Endothelial cell (in vitro differentiated cells): ENCODE measurements around the gene AGTPBP1. TPM values are rescaled to one million over a fixed set of nuclear protein-coding genes. Genes with fewer than 3 reads are reported as not detected.

ENCODE experiments used
- DNase-seq: peaks from one replicate; pipeline ENCODE4 v3.0.0; 2021; ENCODE audit warnings: low spot score
- H3K27ac Mint-ChIP-seq: one replicate; pipeline ENCODE4 v1.8.0; 2021; ENCODE audit warnings: mixed read lengths, inconsistent platforms; ENCODE audit not compliant: unreplicated experiment
- H3K27me3 Mint-ChIP-seq: one replicate; pipeline ENCODE4 v1.8.0; 2021; ENCODE audit warnings: mild to moderate bottlenecking, moderate library complexity, mixed read lengths, inconsistent platforms; ENCODE audit not compliant: unreplicated experiment
- H3K36me3 Mint-ChIP-seq: one replicate; pipeline ENCODE4 v1.8.0; 2021; ENCODE audit warnings: mild to moderate bottlenecking, low read depth, mixed read lengths, inconsistent platforms; ENCODE audit not compliant: unreplicated experiment
- H3K4me1 Mint-ChIP-seq: one replicate; pipeline ENCODE4 v1.8.0; 2021; ENCODE audit warnings: mild to moderate bottlenecking, mixed read lengths, inconsistent platforms; ENCODE audit not compliant: unreplicated experiment
- H3K4me3 Mint-ChIP-seq: one replicate; pipeline ENCODE4 v1.8.0; 2021; ENCODE audit warnings: mild to moderate bottlenecking, mixed read lengths, inconsistent platforms; ENCODE audit not compliant: unreplicated experiment
- H3K9me3 Mint-ChIP-seq: one replicate; pipeline ENCODE4 v1.8.0; 2021; ENCODE audit warnings: mixed read lengths, inconsistent platforms; ENCODE audit not compliant: unreplicated experiment
- total RNA-seq: library from RNA; stranded (reverse); fragmentation: NEBNext Ultra II Directional; extraction: Animal tissue kit (Norgen Biotek cat#: 25700); gene quantifications from one replicate; pipeline ENCODE4 v1.2.1, GENCODE V29; 2021; ENCODE audit not compliant: unreplicated experiment
- TF ChIP-seq, protein P1 (sequence below): fragments of 200-600 bp; sonication (generic); IDR thresholded peaks from one replicate; pipeline ENCODE4 v1.5.0; 2021; ENCODE audit warnings: antibody characterized with exemption; ENCODE audit not compliant: unreplicated experiment

AGTPBP1 gene
- total RNA-seq, 1 donor from 2014 or later: 48.9 TPM

DNA sequence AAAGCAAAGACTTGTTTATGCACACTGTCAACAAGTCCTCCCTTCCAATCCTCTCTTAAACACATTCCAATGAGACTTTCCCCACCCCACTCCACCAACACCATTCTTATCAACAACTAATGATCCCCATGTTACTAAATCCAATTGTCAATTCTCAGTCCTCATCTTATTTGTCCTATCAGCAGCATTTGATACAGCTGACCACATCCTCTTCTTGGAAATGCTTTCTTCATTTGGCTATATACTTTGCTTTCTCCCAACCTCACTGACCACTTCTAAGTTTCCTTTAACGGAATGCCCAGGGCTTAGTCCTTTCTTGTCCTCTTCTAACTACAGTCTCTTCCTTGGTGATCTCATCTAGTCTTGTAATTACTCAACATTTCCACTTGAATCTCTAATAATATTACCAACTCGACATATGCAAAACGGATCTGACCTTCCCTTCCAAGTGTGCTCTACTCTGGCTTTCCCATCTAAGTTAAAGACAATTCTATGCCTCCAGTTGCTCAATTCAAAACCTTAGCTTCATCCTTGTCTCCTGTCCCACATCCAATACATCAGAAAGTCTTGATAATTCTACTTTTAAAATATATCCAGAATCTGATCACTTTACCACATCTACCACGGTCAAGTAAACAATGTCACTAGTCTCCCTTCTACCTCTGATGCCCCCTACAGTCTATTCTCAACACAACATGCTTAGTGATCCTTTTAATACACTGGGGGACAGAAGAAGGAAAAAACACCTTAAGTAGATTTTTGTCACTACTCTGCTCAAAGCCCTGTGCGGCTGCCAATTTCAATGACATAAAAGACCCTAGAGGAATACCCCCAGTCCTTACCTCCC, 25.5 kb downstream of the AGTPBP1 start:
- TF ChIP-seq, protein P1, sequence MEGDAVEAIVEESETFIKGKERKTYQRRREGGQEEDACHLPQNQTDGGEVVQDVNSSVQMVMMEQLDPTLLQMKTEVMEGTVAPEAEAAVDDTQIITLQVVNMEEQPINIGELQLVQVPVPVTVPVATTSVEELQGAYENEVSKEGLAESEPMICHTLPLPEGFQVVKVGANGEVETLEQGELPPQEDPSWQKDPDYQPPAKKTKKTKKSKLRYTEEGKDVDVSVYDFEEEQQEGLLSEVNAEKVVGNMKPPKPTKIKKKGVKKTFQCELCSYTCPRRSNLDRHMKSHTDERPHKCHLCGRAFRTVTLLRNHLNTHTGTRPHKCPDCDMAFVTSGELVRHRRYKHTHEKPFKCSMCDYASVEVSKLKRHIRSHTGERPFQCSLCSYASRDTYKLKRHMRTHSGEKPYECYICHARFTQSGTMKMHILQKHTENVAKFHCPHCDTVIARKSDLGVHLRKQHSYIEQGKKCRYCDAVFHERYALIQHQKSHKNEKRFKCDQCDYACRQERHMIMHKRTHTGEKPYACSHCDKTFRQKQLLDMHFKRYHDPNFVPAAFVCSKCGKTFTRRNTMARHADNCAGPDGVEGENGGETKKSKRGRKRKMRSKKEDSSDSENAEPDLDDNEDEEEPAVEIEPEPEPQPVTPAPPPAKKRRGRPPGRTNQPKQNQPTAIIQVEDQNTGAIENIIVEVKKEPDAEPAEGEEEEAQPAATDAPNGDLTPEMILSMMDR: peak; percentile 21
- H3K9me3 Mint-ChIP-seq: no peaks in the 10 kb centered on the region
- no peak for DNase-seq
- H3K4me3 Mint-ChIP-seq: no peak overlapping the region
- peaks cover 5% of the 10 kb centered on the region for H3K27me3 Mint-ChIP-seq
- no peak overlapping the region for H3K27ac Mint-ChIP-seq
- H3K36me3 Mint-ChIP-seq: peaks cover 6% of the 10 kb centered on the region
- peaks cover 14% of the 10 kb centered on the region for H3K4me1 Mint-ChIP-seq

DNA sequence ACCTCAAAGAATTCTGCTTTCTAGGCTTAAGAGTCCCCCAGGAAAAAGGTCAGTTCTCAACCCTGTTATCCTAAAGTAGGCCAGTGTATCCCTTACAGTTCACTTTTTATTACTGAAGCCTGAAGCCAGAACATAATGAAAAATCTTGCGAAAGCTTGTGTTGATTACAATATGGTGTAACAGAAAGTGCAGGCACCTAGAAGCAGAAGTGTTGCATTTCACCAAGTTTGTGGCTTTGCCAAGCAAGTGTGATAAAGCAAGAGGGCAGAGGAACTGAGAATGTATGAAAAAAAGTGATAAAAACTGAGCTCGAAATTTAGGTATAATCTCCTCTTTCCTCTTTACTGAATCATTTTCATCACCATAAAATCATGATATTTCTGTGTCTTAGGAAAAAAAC, 26.2 kb downstream of the AGTPBP1 start:
- Mint-ChIP-seq H3K9me3 (no peaks in the 10 kb centered on the region), H3K27me3 (peaks cover 5% of the 10 kb centered on the region), H3K4me1 (peaks cover 14% of the 10 kb centered on the region), H3K27ac (no peak overlapping the region), H3K4me3 (no peak overlapping the region), H3K36me3 (peaks cover 6% of the 10 kb centered on the region)
- no peak for DNase-seq
- TF ChIP-seq, protein P1: no peak

DNA sequence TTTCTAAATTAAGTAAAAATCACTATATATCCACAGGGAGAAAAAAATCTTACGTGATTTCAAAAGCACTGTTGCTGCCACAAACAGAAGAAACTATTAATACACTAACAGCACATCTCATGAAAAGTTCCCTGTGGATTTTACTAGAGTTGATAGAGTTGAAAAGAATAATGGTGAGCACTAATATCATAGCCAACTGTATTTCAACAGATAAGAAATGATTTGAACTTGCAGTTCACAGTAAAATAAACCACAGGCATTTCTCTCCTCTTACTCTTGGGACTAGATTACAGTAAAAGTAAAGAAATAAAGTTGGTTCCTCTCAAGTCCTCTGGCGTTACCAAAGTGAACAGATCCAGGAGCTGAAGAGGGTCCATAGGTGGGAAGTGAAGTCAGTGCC, 27.9 kb downstream of the AGTPBP1 start:
- H3K27ac Mint-ChIP-seq: no peak overlapping the region

DNA sequence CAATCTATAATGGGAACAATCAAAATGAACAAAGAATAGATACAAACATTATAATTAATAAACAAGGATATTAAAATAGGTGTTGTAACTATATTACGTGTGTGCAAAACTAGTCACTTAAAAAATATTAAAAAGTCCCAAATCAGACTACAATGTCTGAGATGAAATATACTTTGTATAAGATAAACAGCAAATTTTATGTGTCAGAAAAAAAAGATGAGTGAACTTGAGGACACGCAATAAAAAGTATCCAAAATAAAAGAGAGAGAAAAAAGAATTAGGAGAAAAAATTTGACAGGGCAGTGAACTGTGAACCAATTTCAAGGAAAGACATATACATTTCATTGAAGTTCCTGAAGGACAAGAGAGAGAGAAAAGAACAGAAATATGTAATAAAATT, 37.0 kb downstream of the AGTPBP1 start:
- DNase-seq: no peak
- Mint-ChIP-seq H3K4me1 (no peaks in the 10 kb centered on the region), H3K27ac (no peak overlapping the region), H3K27me3 (no peaks in the 10 kb centered on the region), H3K9me3 (no peaks in the 10 kb centered on the region), H3K4me3 (no peak overlapping the region), H3K36me3 (peaks cover 4% of the 10 kb centered on the region)
- TF ChIP-seq, protein P1: no peak

More for the DNA sequence above, 27.9 kb downstream of the AGTPBP1 start:
- no peaks in the 10 kb centered on the region for H3K9me3 Mint-ChIP-seq
- no peak overlapping the region for H3K4me3 Mint-ChIP-seq
- no peak for DNase-seq
- peaks cover 14% of the 10 kb centered on the region for H3K4me1 Mint-ChIP-seq
- peaks cover 2% of the 10 kb centered on the region for H3K27me3 Mint-ChIP-seq
- TF ChIP-seq, protein P1: no peak
- peaks cover 4% of the 10 kb centered on the region for H3K36me3 Mint-ChIP-seq

DNA sequence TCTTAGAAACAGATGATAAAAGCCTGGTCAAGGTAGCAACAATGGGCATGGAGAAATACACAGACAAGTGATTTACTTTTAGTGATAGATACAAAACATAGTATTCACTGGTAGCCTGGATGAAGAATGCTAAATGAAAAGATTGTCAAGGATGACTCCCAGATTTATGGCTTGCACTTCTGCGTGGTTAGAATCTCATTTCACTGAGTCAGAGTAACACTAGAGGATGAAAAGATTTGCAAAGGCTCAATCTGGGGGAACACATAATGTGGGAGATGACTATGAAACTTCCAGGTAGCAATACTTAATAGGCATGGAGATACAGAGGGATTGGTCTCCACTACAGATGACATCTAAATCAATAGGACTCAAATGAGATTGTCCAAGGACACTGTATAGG, 38.4 kb downstream of the AGTPBP1 start:
- H3K36me3 Mint-ChIP-seq: no peaks in the 10 kb centered on the region
- no peak overlapping the region for H3K4me3 Mint-ChIP-seq
- H3K27ac Mint-ChIP-seq: no peak overlapping the region
- TF ChIP-seq, protein P1: no peak
- H3K9me3 Mint-ChIP-seq: no peaks in the 10 kb centered on the region
- DNase-seq: no peak
- H3K4me1 Mint-ChIP-seq: no peaks in the 10 kb centered on the region
- H3K27me3 Mint-ChIP-seq: no peaks in the 10 kb centered on the region
